Measurements from ENCODE around the gene NUDT22. TPM values are rescaled to one million over a fixed set of nuclear protein-coding genes. Genes with fewer than 3 reads are reported as not detected.

The NUDT22 gene
- polyA plus RNA-seq, 2 of the 4 experiments (the other 2 are of a cell fraction) = 21.5 to 33.2 TPM

GRCh38 chr11:64251753-64252002, 25.6 kb downstream of the NUDT22 start:
- TF ChIP-seq FOXS1 (CRISPR knock-in tag; IDR thresholded peaks at IDR 0.05) = no peak
- TF ChIP-seq HOXB5 (CRISPR knock-in tag; IDR thresholded peaks at IDR 0.05) = no peak
- TF ChIP-seq JUN (IDR thresholded peaks at IDR 0.05) = no peak; a peak in 1 of 5 replicates
- no peak for TF ChIP-seq KDM1A (IDR thresholded peaks at IDR 0.05; ENCODE audit: low read depth)
- no peak for TF ChIP-seq ZFP36 (IDR thresholded peaks at IDR 0.05; ENCODE audit: borderline replicate concordance, partially characterized antibody)
- no peak for TF ChIP-seq CBX8 (IDR thresholded peaks at IDR 0.05)
- TF ChIP-seq CTCF (IDR thresholded peaks at IDR 0.05) = no peak
- no peak for TF ChIP-seq FOSB (CRISPR knock-in tag; IDR thresholded peaks at IDR 0.05)
- TF ChIP-seq E2F6 (IDR thresholded peaks at IDR 0.05; ENCODE audit: borderline replicate concordance, low read depth) = no peak
- TF ChIP-seq ATOH8 (CRISPR knock-in tag; IDR thresholded peaks at IDR 0.05; ENCODE audit: low read depth) = no peak
- no peak for TF ChIP-seq CBX2 (IDR thresholded peaks at IDR 0.05; ENCODE audit: borderline replicate concordance, low read depth)
- TF ChIP-seq BCL3 (IDR thresholded peaks at IDR 0.05) = no peak
- no peak for TF ChIP-seq RCOR1 (IDR thresholded peaks at IDR 0.05; ENCODE audit: low read depth, low read length)
- TF ChIP-seq FOSL2 (IDR thresholded peaks at IDR 0.05) = no peak
- no peak for TF ChIP-seq FOSL2 (CRISPR knock-in tag; IDR thresholded peaks at IDR 0.05)
- no peak for TF ChIP-seq HOXB13 (CRISPR knock-in tag; IDR thresholded peaks at IDR 0.05; ENCODE audit: low read depth)
- TF ChIP-seq POLR2AphosphoS2 (conservative IDR thresholded peaks at IDR 0.05; ENCODE audit: low read length) = no peak
- no peak for TF ChIP-seq POLR2A (IDR thresholded peaks at IDR 0.05; ENCODE audit: low read length)
- no peak for TF ChIP-seq GATA3 (IDR thresholded peaks at IDR 0.05; ENCODE audit: borderline replicate concordance)
- TF ChIP-seq HEYL (CRISPR knock-in tag; IDR thresholded peaks at IDR 0.05) = no peak
- TF ChIP-seq HDAC2 (IDR thresholded peaks at IDR 0.05) = no peak
- H3K9me3 ChIP-seq = no peaks in the 10 kb centered on the region
- H3K4me1 ChIP-seq = peaks cover 31% of the 10 kb centered on the region
- no peak for DNase-seq (ENCODE audit: low read depth in 1 of 2, low spot score in 1 of 2)
- WGBS (ENCODE audit: missing lambda C conversion rate) = 2% methylated on average over 17 of the region's 18 CpGs
- CTCF ChIA-PET = interaction anchor here (0.9 to 12.2 kb wide), 21 partner anchors 9 to 402 kb away, joined by 3 to 220 read pairs (median 5); partner anchors contain the start of genes BAD, CATSPERZ, ESRRA and FERMT3
- H3K4me2 ChIP-seq = peak overlapping the region; percentile 98
- ATAC-seq = no peak
- peak overlapping the region; percentile 84 for H3K4me3 ChIP-seq
- FAIRE-seq = no peak
- POLR2A ChIA-PET = interaction anchor here (1.2 to 1.5 kb wide), 2 partner anchors 10 to 12 kb away, joined by 3 to 5 read pairs; partner anchors contain the start of gene FKBP2
- H3K27ac ChIP-seq = peak overlapping the region; percentile 92 to 94

GRCh38 chr11:64252003-64252872, 26.2 kb downstream of the NUDT22 start:
- ATAC-seq (peak; percentile 27 to 63; a peak in 5 of 6 replicates), DNase-seq (ENCODE audit: low read depth in 1 of 2, low spot score in 1 of 2) (peak in 1 of 2 experiments; percentile 69), FAIRE-seq (no peak)
- WGBS (ENCODE audit: missing lambda C conversion rate) = 4% methylated on average over 19 of the region's 23 CpGs
- Histone ChIP-seq H3K4me1 (peaks cover 32% of the 10 kb centered on the region), H3K4me3 (peak overlapping the region; percentile 84), H3K9me3 (no peaks in the 10 kb centered on the region), H3K4me2 (peak overlapping the region; percentile 98), H3K27ac (peak overlapping the region; percentile 92 to 94)
- CTCF ChIA-PET = interaction anchor here (0.5 to 12.2 kb wide), 24 partner anchors 9 to 1437 kb away, joined by 3 to 220 read pairs (median 4); partner anchors contain the start of genes CATSPERZ, ESRRA, FERMT3 and KCNK4
- POLR2A ChIA-PET = interaction anchor here (0.6 to 1.5 kb wide), 3 partner anchors 11 to 19 kb away, joined by 3 to 7 read pairs (median 5); partner anchors contain the start of gene FKBP2
- TF ChIP-seq FOSL2 (IDR thresholded peaks at IDR 0.05) (no peak), FOSL2 (CRISPR knock-in tag; IDR thresholded peaks at IDR 0.05) (no peak), SMC3 (IDR thresholded peaks at IDR 0.05) (0 out of 3 replicates have a peak, but pooled peaks have one; percentile 5), GATA3 (IDR thresholded peaks at IDR 0.05; ENCODE audit: borderline replicate concordance) (no peak), CTCF (IDR thresholded peaks at IDR 0.05) (peak; percentile 30; the same call in 2 of the 3 replicates), HES2 (IDR thresholded peaks at IDR 0.05) (no peak), POLR2A (IDR thresholded peaks at IDR 0.05; ENCODE audit: low read length) (peak; percentile 60), FOSB (CRISPR knock-in tag; IDR thresholded peaks at IDR 0.05) (no peak), FOXS1 (CRISPR knock-in tag; IDR thresholded peaks at IDR 0.05) (no peak), RAD21 (conservative IDR thresholded peaks at IDR 0.05 in 1 of 2, IDR thresholded peaks at IDR 0.05 in 1 of 2) (peak in 1 of 2 experiments; percentile 17; a peak in 1 of 5 replicates), ELK1 (IDR thresholded peaks at IDR 0.05; ENCODE audit: low read depth, low read length) (no peak), HEYL (CRISPR knock-in tag; IDR thresholded peaks at IDR 0.05) (no peak), BHLHE40 (IDR thresholded peaks at IDR 0.05; ENCODE audit: low read depth, low read length) (no peak), NPAS2 (CRISPR knock-in tag; IDR thresholded peaks at IDR 0.05; ENCODE audit: borderline replicate concordance) (no peak)
